OCI-LY7 (cell line): ENCODE data around the gene ZNF565. TPM values are rescaled to one million over a fixed set of nuclear protein-coding genes. Genes with fewer than 3 reads are reported as not detected.
"Not testable (repeated sequence)": the region's sequence is repeated elsewhere in the genome, so short reads cannot be mapped to it uniquely, and the experiment has no call there.

Experiments used
- BruUV-seq: library from RNA; stranded (reverse); fragments of 400-500 nt; replicated peaks from 2 replicates; lab custom pipeline; 2021; lab: Mats Ljungman, UMichigan
- CTCF ChIA-PET: fragments of 300-600 bp; sonication (Branson Sonifier 250); formaldehyde crosslinking; loops from one replicate; lab custom pipeline; 2022; ENCODE audit warnings: antibody characterized with exemption; ENCODE audit not compliant: unreplicated experiment; lab: Charles Lee
- POLR2A ChIA-PET: fragments of 300-600 bp; sonication (Branson Sonifier 250); formaldehyde crosslinking; loops from one replicate; lab custom pipeline; 2022; ENCODE audit warnings: antibody characterized with exemption; lab: Charles Lee
- DNase-seq: peaks from one replicate; pipeline ENCODE4 v3.0.0-alpha.2; 2015; ENCODE audit warnings: low spot score
- H2AFZ ChIP-seq: fragments of 200-600 bp; sonication (generic), shearing (Covaris generic); 2 replicates; pipeline ENCODE4 v1.6.1; 2014; ENCODE audit warnings: mild to moderate bottlenecking, antibody characterized with exemption, low read length, moderate library complexity
- H3K27ac ChIP-seq: fragments of 200-600 bp; sonication (generic); 2 replicates; pipeline ENCODE4 v1.5.1; 2014; ENCODE audit warnings: mixed run types, low read depth, mild to moderate bottlenecking, moderate library complexity, low read length, inconsistent platforms; ENCODE audit not compliant: poor library complexity, severe bottlenecking
- H3K36me3 ChIP-seq: fragments of 200-600 bp; sonication (generic); 2 replicates; pipeline ENCODE4 v1.6.1; 2014; ENCODE audit warnings: mild to moderate bottlenecking, antibody characterized with exemption, low read length, moderate library complexity, mixed read lengths; ENCODE audit not compliant: insufficient read depth
- H3K4me1 ChIP-seq: fragments of 200-600 bp; sonication (generic); 2 replicates; pipeline ENCODE4 v1.5.1; 2014; ENCODE audit warnings: mild to moderate bottlenecking, low read length; ENCODE audit not compliant: insufficient read depth, poor library complexity, severe bottlenecking
- H3K4me2 ChIP-seq: fragments of 200-600 bp; sonication (generic); 2 replicates; pipeline ENCODE4 v1.6.1; 2014; ENCODE audit warnings: mild to moderate bottlenecking, low read length
- H3K4me3 ChIP-seq: fragments of 200-600 bp; sonication (generic); 2 replicates; pipeline ENCODE4 v1.5.1; 2014; ENCODE audit warnings: mild to moderate bottlenecking, low read depth, low read length; ENCODE audit not compliant: poor library complexity, severe bottlenecking
- H3K79me2 ChIP-seq: fragments of 200-600 bp; sonication (generic); 2 replicates; pipeline ENCODE4 v1.6.1; 2016; ENCODE audit warnings: low read depth, mild to moderate bottlenecking, low read length, moderate library complexity, mixed read lengths; ENCODE audit not compliant: insufficient read depth
- H3K9me2 ChIP-seq: fragments of 200-600 bp; sonication (generic); 2 replicates; pipeline ENCODE4 v1.6.1; 2016; ENCODE audit warnings: mild to moderate bottlenecking, low read length, mixed read lengths; ENCODE audit not compliant: insufficient read depth
- H3K9me3 ChIP-seq: fragments of 200-600 bp; sonication (generic); 2 replicates; pipeline ENCODE4 v1.6.1; 2014; ENCODE audit warnings: mild to moderate bottlenecking, mixed run types, low read length, mixed read lengths
- H4K20me1 ChIP-seq: fragments of 200-600 bp; sonication (generic); 2 replicates; pipeline ENCODE4 v1.6.1; 2014; ENCODE audit warnings: mild to moderate bottlenecking, antibody characterized with exemption, low read length, moderate library complexity, mixed read lengths; ENCODE audit not compliant: insufficient read depth
- CTCF ChIP-seq: fragments of 200-600 bp; sonication (generic); conservative IDR thresholded peaks from 2 replicates; pipeline ENCODE4 v1.5.1; 2014; ENCODE audit warnings: mild to moderate bottlenecking, antibody characterized with exemption, low read length, moderate library complexity, mixed read lengths
- EZH2phosphoT487 ChIP-seq: fragments of 200-600 bp; sonication (generic); IDR thresholded peaks from 2 replicates; pipeline ENCODE4 v1.6.1; 2018; ENCODE audit warnings: low read depth, borderline replicate concordance, mild to moderate bottlenecking, mixed run types, antibody characterized with exemption, low read length, moderate library complexity, mixed read lengths
- intact Hi-C: fragments of 100-400 bp; cut with micrococcal nuclease; formaldehyde crosslinking; loops from one replicate; pipeline ENCODE4 v1.10.0; 2022; ENCODE audit not compliant: unreplicated experiment
- total RNA-seq, 2 experiments: library from RNA; depleted of rRNA in 1 of 2; stranded (reverse); fragments of >200 nt in 1 of 2; shearing (Covaris generic) in 1 of 2; gene quantifications; 2 replicates each; pipeline ENCODE4 v1.2.3, GENCODE V29; 2014 to 2022

Gene ZNF565
- total RNA-seq, 2 experiments from 2014 or later, result 2.1 to 3.2 TPM

- Histone ChIP-seq H3K9me3 (no peaks in the 10 kb centered on the region), H4K20me1 (no peaks in the 10 kb centered on the region), H3K79me2 (no peaks in the 10 kb centered on the region), H3K27ac (no peak overlapping the region), H3K36me3 (no peaks in the 10 kb centered on the region), H2AFZ (no peak overlapping the region), H3K9me2 (no peaks in the 10 kb centered on the region), H3K4me2 (peak overlapping the region; percentile 16; the same call in 1 of the 2 replicates), H3K4me1 (peaks cover 10% of the 10 kb centered on the region), H3K4me3 (no peak overlapping the region)
- intact Hi-C loops, result no loop called here
- peak; percentile 55 for DNase-seq
- ChIA-PET CTCF (no interaction called here), POLR2A (interaction anchor here (1.3 kb wide), 1 partner anchor 68 kb away, joined by 3 read pairs; no protein-coding TSS in a partner anchor)
- no TSS peak for BruUV-seq
- TF ChIP-seq EZH2phosphoT487 (no peak), CTCF (no peak)
Observed at GRCh38 chr19:36196249-36196648, 18.2 kb downstream of the ZNF565 start.

- POLR2A ChIA-PET, result interaction anchor here (0.7 kb wide), 1 partner anchor 23 kb away, joined by 3 read pairs; no protein-coding TSS in a partner anchor
- not testable (repeated sequence) for BruUV-seq
Observed at GRCh38 chr19:36186722-36187121, 27.7 kb downstream of the ZNF565 start.

GRCh38 chr19:36183245-36183628 is 31.2 kb downstream of the ZNF565 start:
- POLR2A ChIA-PET, result interaction anchor here (0.6 kb wide), 1 partner anchor 11 kb away, joined by 3 read pairs; no protein-coding TSS in a partner anchor
- no peak overlapping the region for H3K27ac ChIP-seq
- TF ChIP-seq CTCF, result no peak
- no peak for TF ChIP-seq EZH2phosphoT487
- H3K4me2 ChIP-seq, result no peak overlapping the region
- DNase-seq, result no peak
- H2AFZ ChIP-seq, result no peak overlapping the region
- H3K36me3 ChIP-seq, result no peaks in the 10 kb centered on the region
- CTCF ChIA-PET, result no interaction called here
- H3K9me2 ChIP-seq, result no peaks in the 10 kb centered on the region
- no peaks in the 10 kb centered on the region for H3K4me1 ChIP-seq
- no peaks in the 10 kb centered on the region for H3K79me2 ChIP-seq
- no peaks in the 10 kb centered on the region for H4K20me1 ChIP-seq
- intact Hi-C loops, result no loop called here
- H3K4me3 ChIP-seq, result no peak overlapping the region
- no TSS peak for BruUV-seq
- H3K9me3 ChIP-seq, result no peaks in the 10 kb centered on the region

More at GRCh38 chr19:36186722-36187121, 27.7 kb downstream of the ZNF565 start:
- H2AFZ ChIP-seq, intact Hi-C loops, H3K4me1 ChIP-seq, H3K9me3 ChIP-seq, H3K4me2 ChIP-seq, H3K79me2 ChIP-seq, H3K27ac ChIP-seq, DNase-seq, H3K9me2 ChIP-seq, CTCF ChIA-PET, H4K20me1 ChIP-seq, H3K36me3 ChIP-seq, H3K4me3 ChIP-seq: not testable (repeated sequence)
